ENCODE measurements around the gene ETV3L.

DNA sequence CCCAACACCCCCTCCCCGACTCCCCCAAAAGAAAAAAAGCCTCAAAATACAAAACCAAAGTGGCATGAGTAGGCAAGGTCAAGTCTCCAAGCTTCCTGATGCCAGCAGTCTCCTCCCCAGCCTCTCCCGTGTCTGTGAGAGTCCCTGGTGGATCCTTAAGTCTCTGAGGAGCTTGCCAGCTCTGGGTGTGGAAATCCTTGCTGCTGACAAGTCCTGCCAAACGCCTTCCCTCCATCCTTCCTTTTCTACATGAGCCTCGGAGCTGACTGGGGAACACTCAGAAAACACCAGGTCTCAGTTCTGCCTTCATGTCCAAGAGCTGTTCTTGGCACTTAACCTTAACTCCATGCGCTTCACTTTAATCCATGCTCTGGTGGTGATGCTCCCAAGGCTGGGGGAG lies 3.7 kb upstream of the ETV3L start:
- TF ChIP-seq, protein P1, sequence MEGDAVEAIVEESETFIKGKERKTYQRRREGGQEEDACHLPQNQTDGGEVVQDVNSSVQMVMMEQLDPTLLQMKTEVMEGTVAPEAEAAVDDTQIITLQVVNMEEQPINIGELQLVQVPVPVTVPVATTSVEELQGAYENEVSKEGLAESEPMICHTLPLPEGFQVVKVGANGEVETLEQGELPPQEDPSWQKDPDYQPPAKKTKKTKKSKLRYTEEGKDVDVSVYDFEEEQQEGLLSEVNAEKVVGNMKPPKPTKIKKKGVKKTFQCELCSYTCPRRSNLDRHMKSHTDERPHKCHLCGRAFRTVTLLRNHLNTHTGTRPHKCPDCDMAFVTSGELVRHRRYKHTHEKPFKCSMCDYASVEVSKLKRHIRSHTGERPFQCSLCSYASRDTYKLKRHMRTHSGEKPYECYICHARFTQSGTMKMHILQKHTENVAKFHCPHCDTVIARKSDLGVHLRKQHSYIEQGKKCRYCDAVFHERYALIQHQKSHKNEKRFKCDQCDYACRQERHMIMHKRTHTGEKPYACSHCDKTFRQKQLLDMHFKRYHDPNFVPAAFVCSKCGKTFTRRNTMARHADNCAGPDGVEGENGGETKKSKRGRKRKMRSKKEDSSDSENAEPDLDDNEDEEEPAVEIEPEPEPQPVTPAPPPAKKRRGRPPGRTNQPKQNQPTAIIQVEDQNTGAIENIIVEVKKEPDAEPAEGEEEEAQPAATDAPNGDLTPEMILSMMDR (IDR thresholded peaks at IDR 0.05) = no peak
- TF ChIP-seq POLR2A (IDR thresholded peaks at IDR 0.05) = no peak
